Stomach smooth muscle (tissue), 2 donors: Measurements from ENCODE around the gene B4GALT1.

Source experiments
- H3K27ac ChIP-seq: one replicate; pipeline ENCODE4 v1.7.0; 2013; ENCODE audit warnings: mild to moderate bottlenecking, low read length, inconsistent platforms
- H3K27me3 ChIP-seq, 2 donors: one replicate each; pipeline ENCODE4 v1.7.0; 2013; ENCODE audit warnings: low read length in 2 of 2; ENCODE audit not compliant: insufficient read depth in 2 of 2, control insufficient read depth in 1 of 2
- H3K36me3 ChIP-seq, 2 donors: one replicate each; pipeline ENCODE4 v1.7.0; 2013; ENCODE audit warnings: low read length in 2 of 2; ENCODE audit not compliant: control insufficient read depth in 2 of 2, insufficient read depth in 2 of 2
- H3K4me1 ChIP-seq: one replicate; pipeline ENCODE4 v1.7.0; 2013; ENCODE audit warnings: low read length; ENCODE audit not compliant: control insufficient read depth, insufficient read depth
- H3K4me3 ChIP-seq, 2 donors: one replicate each; pipeline ENCODE4 v1.7.0; 2013; ENCODE audit warnings: low read length in 2 of 2
- H3K9ac ChIP-seq, 2 donors: one replicate each; pipeline ENCODE4 v1.7.0; 2013; ENCODE audit warnings: low read length in 2 of 2, mild to moderate bottlenecking in 1 of 2
- H3K9me3 ChIP-seq, 2 donors: one replicate each; pipeline ENCODE4 v1.7.0; 2013; ENCODE audit warnings: low read length in 2 of 2; ENCODE audit not compliant: control insufficient read depth in 2 of 2
- donor health status: healthy.
- donor health status: Pancreatic carcinoma.

B4GALT1 gene

DNA sequence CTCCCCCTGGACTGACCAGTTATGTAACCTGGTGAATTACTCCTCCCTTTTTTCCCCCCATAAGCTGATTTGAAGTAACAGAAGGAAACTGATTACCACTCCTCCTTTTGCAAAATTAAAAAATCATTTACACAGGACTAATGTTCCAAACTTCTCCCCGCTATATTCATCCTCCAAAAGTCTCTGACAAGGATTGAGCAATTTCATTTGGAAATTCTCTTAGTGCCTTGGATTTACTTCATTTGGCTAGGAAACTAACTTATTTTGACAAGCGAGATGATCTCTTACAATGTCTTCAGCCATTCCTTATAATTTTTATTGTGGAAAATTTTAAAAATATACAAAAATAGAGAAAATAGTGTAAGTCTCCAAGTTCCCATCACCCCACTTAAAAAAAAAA, 15.4 kb upstream of the B4GALT1 start:
- Histone ChIP-seq H3K4me3 (no peak overlapping the region), H3K36me3 (no peaks in the 10 kb centered on the region), H3K27ac (no peak overlapping the region), H3K9ac (no peak overlapping the region), H3K4me1 (peaks cover 15% of the 10 kb centered on the region), H3K27me3 (no peaks in the 10 kb centered on the region), H3K9me3 (no peaks in the 10 kb centered on the region)

DNA sequence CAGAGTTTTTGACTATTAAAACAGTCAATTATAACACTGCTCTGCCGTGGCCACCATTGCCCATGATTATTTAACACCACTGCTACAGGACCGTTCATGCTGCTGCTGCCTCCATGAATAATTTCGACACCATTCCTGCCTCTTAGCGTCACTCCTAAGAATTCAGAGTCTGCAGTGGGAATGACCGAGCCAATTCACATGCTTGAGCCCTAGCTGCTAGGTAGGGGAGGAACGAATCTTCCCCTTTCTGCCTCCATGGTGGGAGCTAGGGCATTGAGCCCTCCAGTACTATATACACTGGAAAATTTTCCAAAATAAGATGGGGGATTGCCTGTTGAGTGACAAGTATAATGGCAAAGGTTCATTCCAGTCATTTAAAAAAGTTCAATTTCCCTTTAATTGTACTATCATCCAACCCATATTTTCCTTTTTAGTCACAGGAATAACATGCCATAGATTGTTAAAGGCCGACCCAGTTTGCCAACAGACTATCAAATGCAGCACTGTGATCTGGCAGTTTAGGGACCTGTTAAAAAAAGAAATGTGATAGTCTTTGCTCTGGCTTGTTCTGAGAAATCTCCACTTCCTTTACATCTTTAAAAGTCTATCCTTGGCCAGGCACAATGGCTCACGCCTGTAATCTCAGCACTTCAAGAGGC, 13.5 kb upstream of the B4GALT1 start:
- Histone ChIP-seq H3K27ac (no peak overlapping the region), H3K36me3 (no peaks in the 10 kb centered on the region), H3K4me3 (no peak overlapping the region), H3K9ac (no peak overlapping the region), H3K27me3 (no peaks in the 10 kb centered on the region), H3K4me1 (peaks cover 3% of the 10 kb centered on the region), H3K9me3 (no peaks in the 10 kb centered on the region)

DNA sequence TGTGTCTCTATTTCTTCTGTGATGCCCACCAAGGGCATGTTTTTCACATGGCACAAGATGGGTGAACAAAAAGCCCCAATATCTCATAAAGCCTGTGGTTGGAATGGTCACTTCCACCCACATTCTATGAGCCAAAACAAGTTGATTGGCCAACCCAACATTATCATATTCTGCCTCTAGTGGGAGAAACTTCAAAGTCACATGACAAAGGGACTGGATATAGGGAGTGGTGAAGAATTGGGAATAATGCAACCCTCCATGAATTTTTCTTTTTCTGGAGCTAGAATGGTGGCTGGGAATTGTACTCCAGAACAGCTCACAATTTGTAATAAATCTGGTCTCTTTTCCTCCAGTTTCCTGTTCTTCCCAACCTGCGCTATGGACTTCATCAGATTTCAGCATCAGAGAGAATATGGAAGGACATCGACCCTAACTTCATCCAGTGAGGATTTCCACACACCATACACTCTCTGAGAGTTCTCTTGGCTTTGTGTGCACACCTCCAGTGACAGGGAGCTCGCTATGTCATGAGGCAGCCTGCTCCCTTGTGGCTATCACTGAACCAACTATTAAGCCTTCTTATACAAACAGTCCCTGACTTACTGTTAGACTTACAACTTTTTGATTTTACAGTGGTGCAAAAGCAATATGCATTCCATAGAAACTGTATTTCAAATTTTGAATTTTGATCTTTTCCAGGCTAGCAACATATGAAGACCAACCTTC, 12.0 kb upstream of the B4GALT1 start:
- no peaks in the 10 kb centered on the region for H3K27me3 ChIP-seq
- no peaks in the 10 kb centered on the region for H3K36me3 ChIP-seq
- no peaks in the 10 kb centered on the region for H3K9me3 ChIP-seq
- no peaks in the 10 kb centered on the region for H3K4me1 ChIP-seq
- no peak overlapping the region for H3K4me3 ChIP-seq
- H3K27ac ChIP-seq: no peak overlapping the region
- H3K9ac ChIP-seq: no peak overlapping the region

DNA sequence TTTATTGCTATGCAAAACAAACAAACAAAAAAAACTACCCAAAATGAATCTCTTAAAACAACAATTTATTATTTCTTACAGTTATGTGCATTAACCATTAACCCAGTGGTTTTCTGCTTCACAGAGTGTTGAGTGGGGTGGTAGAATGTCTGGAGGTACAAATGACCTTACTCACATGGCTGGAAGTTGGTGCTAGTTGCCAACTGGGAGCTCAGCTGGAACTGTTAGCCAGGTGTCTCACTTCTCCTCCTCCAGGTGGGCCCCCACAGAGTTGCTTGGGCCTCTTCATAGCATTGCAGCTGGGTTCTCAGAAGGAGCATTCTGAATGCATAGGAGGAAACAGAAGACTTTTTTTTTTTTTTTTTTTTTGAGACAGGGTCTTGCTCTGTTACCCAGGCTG, 10.5 kb upstream of the B4GALT1 start:
- Histone ChIP-seq H3K9me3 (no peaks in the 10 kb centered on the region), H3K27me3 (no peaks in the 10 kb centered on the region), H3K9ac (no peak overlapping the region), H3K27ac (no peak overlapping the region), H3K4me1 (no peaks in the 10 kb centered on the region), H3K4me3 (no peak overlapping the region), H3K36me3 (no peaks in the 10 kb centered on the region)

DNA sequence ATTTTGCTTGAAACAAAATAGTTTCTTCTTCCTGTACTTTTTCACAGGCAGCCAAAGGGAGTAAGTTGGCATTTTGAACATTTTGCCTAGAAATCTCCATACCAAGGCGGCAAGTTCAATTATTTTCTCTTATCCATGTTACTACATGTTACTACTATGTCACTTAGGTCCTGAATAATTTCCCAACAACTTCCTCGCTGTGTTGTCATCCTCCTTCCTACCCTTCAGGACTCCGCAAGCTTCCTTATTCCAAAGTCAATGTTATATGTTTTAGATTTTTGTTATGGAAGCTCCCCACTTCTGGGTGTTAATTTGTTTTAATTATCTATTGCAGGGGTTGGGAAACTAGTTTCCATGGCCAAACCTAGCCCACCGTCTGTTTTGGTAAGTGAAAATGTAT, 9.9 kb upstream of the B4GALT1 start:
- Histone ChIP-seq H3K36me3 (no peaks in the 10 kb centered on the region), H3K27ac (no peak overlapping the region), H3K27me3 (no peaks in the 10 kb centered on the region), H3K9ac (no peak overlapping the region), H3K9me3 (no peaks in the 10 kb centered on the region), H3K4me1 (no peaks in the 10 kb centered on the region), H3K4me3 (no peak overlapping the region)

DNA sequence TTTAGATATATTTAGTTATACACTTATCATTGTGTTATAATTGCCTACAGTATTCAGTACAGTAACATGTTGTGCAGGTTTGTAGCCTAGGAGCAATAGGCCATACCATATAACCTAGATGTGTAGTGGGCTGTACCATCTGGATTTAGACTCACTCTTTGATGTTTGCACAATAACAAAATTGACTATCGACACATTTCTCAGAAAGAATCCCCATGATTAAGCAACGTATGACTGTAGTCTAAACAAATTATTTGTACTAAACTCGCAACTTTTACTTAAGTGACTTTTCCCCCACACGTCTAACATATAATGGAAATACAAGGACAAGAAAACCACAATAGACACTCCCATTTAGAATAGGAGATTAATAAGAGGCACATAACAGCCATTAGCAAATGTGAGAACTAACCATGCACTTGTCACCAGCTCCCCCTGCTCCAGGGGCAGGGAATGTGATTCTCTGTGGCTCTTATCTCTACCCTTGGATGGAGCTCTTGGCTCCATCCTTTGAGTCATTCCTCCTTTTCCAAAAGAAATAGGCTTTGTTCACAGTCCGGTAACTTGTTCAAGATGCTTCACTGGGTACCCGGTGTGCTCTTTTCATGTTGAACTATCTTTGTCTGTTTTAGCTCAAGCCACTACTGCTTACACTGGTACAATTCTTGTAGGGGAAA, 8.7 kb upstream of the B4GALT1 start:
- Histone ChIP-seq H3K4me3 (no peak overlapping the region), H3K4me1 (no peaks in the 10 kb centered on the region), H3K9me3 (no peaks in the 10 kb centered on the region), H3K9ac (no peak overlapping the region), H3K27ac (no peak overlapping the region), H3K27me3 (no peaks in the 10 kb centered on the region), H3K36me3 (no peaks in the 10 kb centered on the region)

DNA sequence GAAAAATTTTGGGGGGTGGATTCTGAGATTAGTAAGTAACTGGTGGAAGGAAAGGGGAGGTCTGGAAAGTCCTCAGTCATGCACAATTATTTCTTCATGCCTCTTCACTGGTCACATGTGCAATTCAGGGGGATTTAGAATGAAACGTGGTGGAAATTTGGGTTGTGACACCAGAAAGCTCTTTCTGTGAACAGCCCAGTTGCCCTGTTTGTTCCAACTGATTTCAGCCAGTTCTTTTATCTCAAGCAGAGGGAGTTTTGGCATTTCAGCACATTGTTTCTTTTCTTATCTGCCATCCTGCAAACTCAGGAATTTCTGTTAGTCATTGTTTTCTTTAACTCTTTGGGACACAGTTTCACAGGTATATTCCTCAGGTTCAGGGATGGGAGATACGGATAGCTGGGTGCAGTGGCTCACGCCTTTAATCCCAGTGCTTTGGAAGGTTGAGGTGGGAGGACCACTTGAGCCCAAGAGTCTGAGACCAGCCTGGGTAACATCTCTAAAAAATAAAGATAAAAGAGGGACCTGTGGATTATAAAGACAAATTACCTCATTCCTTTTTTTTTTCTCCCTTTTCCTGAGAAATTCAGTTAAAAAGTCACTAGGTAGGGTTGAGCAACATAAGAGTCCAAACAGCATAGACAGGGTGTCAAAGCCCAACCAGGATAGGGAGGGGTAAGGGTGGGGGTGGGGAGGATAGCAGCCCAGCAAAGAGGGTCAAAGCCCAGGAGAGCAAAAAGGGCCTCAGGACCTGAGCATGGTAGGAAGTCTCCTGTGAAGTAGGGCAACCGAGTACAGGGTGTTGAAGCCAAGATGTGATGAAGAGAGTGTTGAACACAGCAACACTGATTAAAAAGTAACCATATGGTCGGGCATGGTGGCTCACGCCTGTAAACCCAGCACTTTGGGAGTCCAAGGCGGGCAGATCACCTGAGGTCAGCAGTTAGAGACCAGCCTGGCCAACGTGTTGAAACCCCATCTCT, 5.4 kb upstream of the B4GALT1 start:
- peaks cover 8% of the 10 kb centered on the region for H3K4me1 ChIP-seq
- no peaks in the 10 kb centered on the region for H3K9me3 ChIP-seq
- H3K27me3 ChIP-seq: no peaks in the 10 kb centered on the region
- H3K36me3 ChIP-seq: no peaks in the 10 kb centered on the region
- H3K9ac ChIP-seq: no peak overlapping the region
- no peak overlapping the region for H3K4me3 ChIP-seq
- H3K27ac ChIP-seq: no peak overlapping the region

DNA sequence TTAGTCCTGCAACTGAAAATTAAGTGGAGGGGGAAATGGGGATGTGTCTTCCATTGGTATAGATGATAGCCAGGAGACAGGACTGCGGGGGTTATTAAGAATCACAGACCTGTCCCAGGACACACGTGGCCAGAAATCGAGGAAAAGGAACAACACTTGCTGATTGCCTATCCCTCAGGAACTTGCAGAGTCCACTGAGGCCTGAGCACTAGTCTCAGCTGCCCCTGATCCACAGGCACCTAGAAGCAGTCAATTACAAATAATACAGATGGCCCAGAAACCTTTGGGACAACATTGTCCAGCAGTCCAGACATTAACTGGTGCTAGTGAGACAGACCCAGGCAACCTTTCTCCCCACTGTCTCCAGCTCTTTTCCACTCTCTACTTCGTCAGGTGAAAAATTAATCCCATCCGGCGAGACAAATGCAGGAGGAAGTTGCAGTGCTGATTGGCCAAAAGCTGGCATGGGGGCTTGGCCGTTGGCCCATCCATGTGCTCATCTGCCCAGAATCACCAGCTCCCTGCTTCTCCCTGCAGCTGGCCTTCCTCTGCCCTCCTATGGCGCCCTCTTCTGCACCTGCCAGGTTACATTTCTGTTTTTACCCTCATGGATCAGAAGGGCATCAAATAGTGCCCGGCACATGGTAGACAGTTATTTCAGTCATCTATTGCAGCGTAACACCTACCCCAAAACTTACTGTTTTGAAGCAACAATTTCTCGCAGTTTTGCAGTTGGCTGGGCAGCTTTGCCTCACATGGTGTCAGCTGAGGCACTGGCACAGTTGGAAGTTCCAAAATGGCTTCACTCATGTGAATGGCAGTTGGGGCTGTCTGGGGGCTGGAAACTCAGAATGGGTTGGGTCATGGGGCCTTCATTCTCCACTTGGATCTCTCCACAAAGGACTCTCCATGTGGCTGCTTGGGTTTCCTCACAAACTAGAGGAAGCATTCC, 3.6 kb upstream of the B4GALT1 start:
- H3K27ac ChIP-seq: no peak overlapping the region
- H3K9me3 ChIP-seq: no peaks in the 10 kb centered on the region
- H3K4me3 ChIP-seq: no peak overlapping the region
- H3K9ac ChIP-seq: no peak overlapping the region
- no peaks in the 10 kb centered on the region for H3K27me3 ChIP-seq
- H3K4me1 ChIP-seq: peaks cover 11% of the 10 kb centered on the region
- no peaks in the 10 kb centered on the region for H3K36me3 ChIP-seq

DNA sequence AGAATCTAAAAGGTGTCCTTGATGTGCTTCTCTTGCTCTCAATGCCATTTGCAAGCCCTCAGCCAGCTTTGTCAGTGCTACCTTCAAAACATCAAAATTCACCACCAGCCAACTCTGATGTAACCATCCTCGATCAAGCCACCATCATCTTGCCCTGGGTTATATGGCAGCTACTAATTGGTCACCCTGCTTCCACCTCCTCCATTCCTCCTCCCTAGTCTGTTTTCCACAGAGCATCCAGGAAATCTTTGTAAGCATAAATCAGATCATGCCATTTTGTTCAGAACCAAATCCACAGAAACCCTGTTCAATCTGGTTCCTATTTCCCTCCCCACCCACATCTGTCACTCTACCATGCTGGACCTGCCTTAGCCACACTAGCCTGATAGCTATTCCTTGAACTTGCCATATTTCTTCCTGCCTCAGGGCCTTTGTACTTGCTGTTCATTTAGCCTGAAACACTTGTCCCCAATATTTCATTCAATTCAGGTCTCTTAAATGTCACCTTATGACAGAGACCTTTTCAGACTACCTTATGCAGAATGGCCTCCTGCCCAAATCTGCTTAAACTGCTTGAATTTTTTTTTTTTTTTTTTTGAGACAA, 1.9 kb upstream of the B4GALT1 start:
- Histone ChIP-seq H3K4me1 (peaks cover 28% of the 10 kb centered on the region), H3K4me3 (no peak overlapping the region), H3K27me3 (no peaks in the 10 kb centered on the region), H3K9me3 (no peaks in the 10 kb centered on the region), H3K27ac (no peak overlapping the region), H3K9ac (no peak overlapping the region), H3K36me3 (no peaks in the 10 kb centered on the region)
